Measurements from ENCODE around the gene TLE6. TPM values are rescaled to one million over a fixed set of nuclear protein-coding genes. Genes with fewer than 3 reads are reported as not detected.
"Not testable (repeated sequence)": the region's sequence is repeated elsewhere in the genome, so short reads cannot be mapped to it uniquely, and the experiment has no call there.

The TLE6 gene
- total and polyA plus RNA-seq, 10 of the 15 experiments (the other 5 are each of a cell fraction or from before 2014, with no cell fraction given), result 2.7 to 13.8 (median 6.4) TPM

DNA sequence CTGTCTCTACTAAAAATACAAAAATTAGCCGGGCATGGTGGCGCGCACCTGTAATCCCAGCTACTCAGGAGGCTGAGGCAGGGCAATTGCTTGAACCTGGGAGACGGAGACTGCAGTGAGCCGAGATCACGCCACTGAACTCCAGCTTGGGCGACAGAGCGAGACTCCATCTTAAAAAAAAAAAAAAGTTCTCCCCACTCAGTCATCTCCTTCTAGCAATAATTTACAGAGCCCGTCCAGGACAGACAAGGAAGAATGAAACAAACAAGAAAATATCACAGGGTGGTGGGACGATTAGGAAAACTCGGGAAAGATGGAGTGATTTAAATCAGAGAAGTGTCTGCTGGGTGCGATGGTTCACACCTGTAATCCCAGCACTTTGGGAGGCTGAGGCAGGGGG, 13.7 kb upstream of the TLE6 start:
- H3K9me3 ChIP-seq (replicated peaks; ENCODE audit: control insufficient read depth, insufficient read depth, low read length); H4K20me1 ChIP-seq (ENCODE audit: control insufficient read depth, insufficient read depth); H3K9ac ChIP-seq (ENCODE audit: control insufficient read depth, insufficient read depth, low read length); H3K27me3 ChIP-seq (replicated peaks in 1 of 2; ENCODE audit: control insufficient read depth in 2 of 2, insufficient read depth in 2 of 2, low read length in 1 of 2); H3K79me2 ChIP-seq (ENCODE audit: control insufficient read depth, insufficient read depth, low read length); BruUV-seq (replicated peaks); H3K4me3 ChIP-seq; ATAC-seq; H3K4me2 ChIP-seq (ENCODE audit: control insufficient read depth, insufficient read depth); FAIRE-seq; H3K36me3 ChIP-seq (ENCODE audit: control insufficient read depth in 2 of 2, insufficient read depth in 2 of 2, low read length in 1 of 2); DNase-seq (ENCODE audit: low read depth, low spot score); H2AFZ ChIP-seq (ENCODE audit: control insufficient read depth, low read depth, low read length); H3K27ac ChIP-seq (ENCODE audit: control insufficient read depth, insufficient read depth); H3K4me1 ChIP-seq (ENCODE audit: control insufficient read depth, insufficient read depth, low read length): not testable (repeated sequence)
- ChIA-PET CTCF (interaction anchor here (1.3 to 3.0 kb wide), 4 partner anchors 12 to 196 kb away, joined by 4 to 32 read pairs (median 6); no protein-coding TSS in a partner anchor), POLR2A (interaction anchor here (0.7 kb wide), 1 partner anchor 196 kb away, joined by 3 read pairs; no protein-coding TSS in a partner anchor), RAD21 (ENCODE audit: unreplicated experiment) (interaction anchor here (1.0 kb wide), 1 partner anchor 183 kb away, joined by 3 read pairs; no protein-coding TSS in a partner anchor), SMC1A (ENCODE audit: uncharacterized antibody, unreplicated experiment) (interaction anchor here (1.2 to 2.6 kb wide), 2 partner anchors 112 to 140 kb away, joined by 5 to 9 read pairs; no protein-coding TSS in a partner anchor)
- 67% methylated on average over 12 of the region's 12 CpGs for WGBS (ENCODE audit: insufficient coverage, insufficient replicate concordance, low lambda C conversion rate, missing lambda C conversion rate)
- in situ Hi-C loops (cut with MboI) (loop anchor here (5.0 kb wide), 1 partner anchor 139 kb away; no protein-coding TSS in a partner anchor), intact Hi-C loops (cut with micrococcal nuclease; ENCODE audit: unreplicated experiment) (loop anchor here (2.0 kb wide), 1 partner anchor 199 kb away; no protein-coding TSS in a partner anchor)

DNA sequence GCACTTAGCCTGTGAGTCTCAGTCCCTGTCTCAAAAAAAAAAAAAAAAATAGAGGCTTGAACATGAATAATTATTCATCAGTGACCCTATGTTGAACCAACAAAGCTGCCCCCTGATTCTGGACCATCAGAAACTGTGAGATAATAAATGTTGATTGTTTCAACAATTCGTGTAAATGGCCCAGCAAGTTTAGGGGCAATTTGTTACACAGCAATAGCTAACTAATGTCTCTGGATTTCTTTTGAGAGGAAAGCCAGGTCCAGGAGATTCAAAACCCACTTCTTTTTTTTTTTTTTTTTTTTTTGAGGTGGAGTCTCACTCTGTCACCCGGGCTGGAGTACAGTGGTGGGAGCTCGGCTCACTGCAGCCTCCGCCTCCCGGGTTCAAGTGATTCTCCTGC, 12.5 kb upstream of the TLE6 start:
- no peak overlapping the region for H3K4me3 ChIP-seq
- intact Hi-C loops (cut with micrococcal nuclease; ENCODE audit: unreplicated experiment), result no loop called here
- no peaks in the 10 kb centered on the region for H3K79me2 ChIP-seq (ENCODE audit: control insufficient read depth, insufficient read depth, low read length)
- TF ChIP-seq NR2F1 (conservative IDR thresholded peaks at IDR 0.05), result no peak
- TF ChIP-seq POLR2AphosphoS5 (IDR thresholded peaks at IDR 0.05; ENCODE audit: low read length), result no peak
- TF ChIP-seq, protein P1, sequence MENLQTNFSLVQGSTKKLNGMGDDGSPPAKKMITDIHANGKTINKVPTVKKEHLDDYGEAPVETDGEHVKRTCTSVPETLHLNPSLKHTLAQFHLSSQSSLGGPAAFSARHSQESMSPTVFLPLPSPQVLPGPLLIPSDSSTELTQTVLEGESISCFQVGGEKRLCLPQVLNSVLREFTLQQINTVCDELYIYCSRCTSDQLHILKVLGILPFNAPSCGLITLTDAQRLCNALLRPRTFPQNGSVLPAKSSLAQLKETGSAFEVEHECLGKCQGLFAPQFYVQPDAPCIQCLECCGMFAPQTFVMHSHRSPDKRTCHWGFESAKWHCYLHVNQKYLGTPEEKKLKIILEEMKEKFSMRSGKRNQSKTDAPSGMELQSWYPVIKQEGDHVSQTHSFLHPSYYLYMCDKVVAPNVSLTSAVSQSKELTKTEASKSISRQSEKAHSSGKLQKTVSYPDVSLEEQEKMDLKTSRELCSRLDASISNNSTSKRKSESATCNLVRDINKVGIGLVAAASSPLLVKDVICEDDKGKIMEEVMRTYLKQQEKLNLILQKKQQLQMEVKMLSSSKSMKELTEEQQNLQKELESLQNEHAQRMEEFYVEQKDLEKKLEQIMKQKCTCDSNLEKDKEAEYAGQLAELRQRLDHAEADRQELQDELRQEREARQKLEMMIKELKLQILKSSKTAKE (IDR thresholded peaks at IDR 0.05; ENCODE audit: low read depth, poor library complexity, severe bottlenecking), result no peak
- TF ChIP-seq, protein P2, sequence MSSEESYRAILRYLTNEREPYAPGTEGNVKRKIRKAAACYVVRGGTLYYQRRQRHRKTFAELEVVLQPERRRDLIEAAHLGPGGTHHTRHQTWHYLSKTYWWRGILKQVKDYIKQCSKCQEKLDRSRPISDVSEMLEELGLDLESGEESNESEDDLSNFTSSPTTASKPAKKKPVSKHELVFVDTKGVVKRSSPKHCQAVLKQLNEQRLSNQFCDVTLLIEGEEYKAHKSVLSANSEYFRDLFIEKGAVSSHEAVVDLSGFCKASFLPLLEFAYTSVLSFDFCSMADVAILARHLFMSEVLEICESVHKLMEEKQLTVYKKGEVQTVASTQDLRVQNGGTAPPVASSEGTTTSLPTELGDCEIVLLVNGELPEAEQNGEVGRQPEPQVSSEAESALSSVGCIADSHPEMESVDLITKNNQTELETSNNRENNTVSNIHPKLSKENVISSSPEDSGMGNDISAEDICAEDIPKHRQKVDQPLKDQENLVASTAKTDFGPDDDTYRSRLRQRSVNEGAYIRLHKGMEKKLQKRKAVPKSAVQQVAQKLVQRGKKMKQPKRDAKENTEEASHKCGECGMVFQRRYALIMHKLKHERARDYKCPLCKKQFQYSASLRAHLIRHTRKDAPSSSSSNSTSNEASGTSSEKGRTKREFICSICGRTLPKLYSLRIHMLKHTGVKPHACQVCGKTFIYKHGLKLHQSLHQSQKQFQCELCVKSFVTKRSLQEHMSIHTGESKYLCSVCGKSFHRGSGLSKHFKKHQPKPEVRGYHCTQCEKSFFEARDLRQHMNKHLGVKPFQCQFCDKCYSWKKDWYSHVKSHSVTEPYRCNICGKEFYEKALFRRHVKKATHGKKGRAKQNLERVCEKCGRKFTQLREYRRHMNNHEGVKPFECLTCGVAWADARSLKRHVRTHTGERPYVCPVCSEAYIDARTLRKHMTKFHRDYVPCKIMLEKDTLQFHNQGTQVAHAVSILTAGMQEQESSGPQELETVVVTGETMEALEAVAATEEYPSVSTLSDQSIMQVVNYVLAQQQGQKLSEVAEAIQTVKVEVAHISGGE (CRISPR knock-in tag; IDR thresholded peaks at IDR 0.05), result no peak
- H3K36me3 ChIP-seq (ENCODE audit: control insufficient read depth in 2 of 2, insufficient read depth in 2 of 2, low read length in 1 of 2), result no peaks in the 10 kb centered on the region
- peaks cover 4% of the 10 kb centered on the region; the same call in 1 of the 2 replicates for H3K4me1 ChIP-seq (ENCODE audit: control insufficient read depth, insufficient read depth, low read length)
- in situ Hi-C loops (cut with MboI), result loop anchor here (5.0 kb wide), 1 partner anchor 137 kb away; no protein-coding TSS in a partner anchor
- no TSS peak for BruUV-seq (replicated peaks)
- POLR2A ChIA-PET, result interaction anchor here (0.6 to 0.7 kb wide), 3 partner anchors 51 to 1148 kb away, joined by 3 to 6 read pairs (median 5); no protein-coding TSS in a partner anchor
- no peaks in the 10 kb centered on the region for H3K27me3 ChIP-seq (replicated peaks in 1 of 2; ENCODE audit: control insufficient read depth in 2 of 2, insufficient read depth in 2 of 2, low read length in 1 of 2)
- no peak overlapping the region for H3K27ac ChIP-seq (ENCODE audit: control insufficient read depth, insufficient read depth)
- H2AFZ ChIP-seq (ENCODE audit: control insufficient read depth, low read depth, low read length), result no peak overlapping the region
- ATAC-seq (no peak), DNase-seq (ENCODE audit: low read depth, low spot score) (no peak), FAIRE-seq (no peak)
- H3K4me2 ChIP-seq (ENCODE audit: control insufficient read depth, insufficient read depth), result no peak overlapping the region
- no peak overlapping the region for H3K9ac ChIP-seq (ENCODE audit: control insufficient read depth, insufficient read depth, low read length)
- CTCF ChIA-PET, result interaction anchor here (0.7 to 5.0 kb wide), 5 partner anchors 14 to 165 kb away, joined by 3 to 24 read pairs (median 4); no protein-coding TSS in a partner anchor
- 96% methylated on average over 3 of the region's 5 CpGs for WGBS (ENCODE audit: insufficient coverage, insufficient replicate concordance, low lambda C conversion rate, missing lambda C conversion rate)
- RAD21 ChIA-PET (ENCODE audit: unreplicated experiment), result no interaction called here
- no peaks in the 10 kb centered on the region for H3K9me3 ChIP-seq (replicated peaks; ENCODE audit: control insufficient read depth, insufficient read depth, low read length)
- no peaks in the 10 kb centered on the region for H4K20me1 ChIP-seq (ENCODE audit: control insufficient read depth, insufficient read depth)
- SMC1A ChIA-PET (ENCODE audit: uncharacterized antibody, unreplicated experiment), result interaction anchor here (0.8 to 1.3 kb wide), 3 partner anchors 108 to 139 kb away, joined by 3 to 4 read pairs (median 3); no protein-coding TSS in a partner anchor

All from GM12878 (cell line).